H1 (cell line): ENCODE data around the gene UBE2K. TPM values are rescaled to one million over a fixed set of nuclear protein-coding genes. Genes with fewer than 3 reads are reported as not detected.
"Not testable (repeated sequence)": the region's sequence is repeated elsewhere in the genome, so short reads cannot be mapped to it uniquely, and the experiment has no call there.

Experiments
- CTCF ChIA-PET: fragments of 300-600 bp; sonication (Branson Sonifier 250); formaldehyde crosslinking; loops from one replicate; lab custom pipeline; 2021; ENCODE audit not compliant: partially characterized antibody; lab: Charles Lee
- POLR2A ChIA-PET: fragments of 300-600 bp; sonication (Branson Sonifier 250); formaldehyde crosslinking; loops from one replicate; lab custom pipeline; 2021; ENCODE audit warnings: inconsistent platforms; ENCODE audit not compliant: partially characterized antibody; lab: Charles Lee
- DNase-seq, 2 experiments: peaks; one replicate each; pipeline versions ENCODE4 v3.0.0 to v3.0.0-alpha.2; 2010 to 2022; ENCODE audit warnings: low spot score in 2 of 2, low read depth in 1 of 2, mixed read lengths in 1 of 2
- FAIRE-seq: peaks from 2 replicates; lab custom pipeline; 2011; peaks lifted over from hg19 to GRCh38; lab: Jason Lieb, UNC
- H2AFZ ChIP-seq: 2 replicates; pipeline ENCODE4 v1.8.1; 2012; ENCODE audit warnings: low read length, inconsistent platforms
- H2AK5ac ChIP-seq: 2 replicates; pipeline ENCODE4 v1.6.1; 2013; ENCODE audit warnings: low read depth, low read length
- H2BK120ac ChIP-seq: replicated peaks from 2 replicates; pipeline ENCODE3; 2013; ENCODE audit warnings: low read depth, low read length, inconsistent platforms
- H2BK12ac ChIP-seq: 2 replicates; pipeline ENCODE4 v1.6.1; 2013; ENCODE audit warnings: low read depth, low read length
- H2BK15ac ChIP-seq: 2 replicates; pipeline ENCODE4 v1.6.1; 2013; ENCODE audit warnings: low read length
- H2BK20ac ChIP-seq: 2 replicates; pipeline ENCODE4 v1.6.1; 2013; ENCODE audit warnings: low read length
- H2BK5ac ChIP-seq: 2 replicates; pipeline ENCODE4 v1.6.1; 2013; ENCODE audit warnings: low read depth, low read length
- H3K14ac ChIP-seq: 2 replicates; pipeline ENCODE4 v1.6.1; 2013; ENCODE audit warnings: inconsistent platforms; ENCODE audit not compliant: insufficient read length
- H3K18ac ChIP-seq: 2 replicates; pipeline ENCODE4 v1.6.1; 2013; ENCODE audit warnings: low read length; ENCODE audit errors: extremely low read depth
- H3K23ac ChIP-seq: 2 replicates; pipeline ENCODE4 v1.6.1; 2013; ENCODE audit warnings: inconsistent platforms; ENCODE audit not compliant: insufficient read length
- H3K23me2 ChIP-seq: 2 replicates; pipeline ENCODE4 v1.6.1; 2013; ENCODE audit warnings: low read depth, low read length
- H3K27ac ChIP-seq: 2 replicates; pipeline ENCODE4 v1.6.1; 2011; ENCODE audit warnings: low read depth, low read length, inconsistent platforms
- H3K27me3 ChIP-seq, 4 experiments: replicated peaks in 1 of 4; 1 replicate in 1 of 4; 2 replicates in 3 of 4; pipeline versions ENCODE4 v1.6.1 to v1.8.1; 2011 to 2013; ENCODE audit warnings: low read length in 3 of 4, mild to moderate bottlenecking in 3 of 4, inconsistent platforms in 2 of 4, mixed read lengths in 2 of 4, moderate library complexity in 1 of 4; ENCODE audit not compliant: control insufficient read depth in 3 of 4, insufficient read depth in 3 of 4; ENCODE audit errors: extremely low read depth in 1 of 4
- H3K36me3 ChIP-seq, 4 experiments: 2 replicates each; pipeline versions ENCODE4 v1.6.1 to v1.8.1; 2011 to 2013; ENCODE audit warnings: mild to moderate bottlenecking in 4 of 4, low read length in 3 of 4, moderate library complexity in 2 of 4, control low read depth in 1 of 4, inconsistent platforms in 1 of 4; ENCODE audit not compliant: insufficient read depth in 4 of 4, control insufficient read depth in 2 of 4
- H3K4ac ChIP-seq: replicated peaks from 2 replicates; pipeline ENCODE3; 2013; ENCODE audit warnings: low read length, low read depth, mixed read lengths, inconsistent platforms; ENCODE audit not compliant: insufficient read length
- H3K4me1 ChIP-seq, 4 experiments: replicated peaks in 1 of 4; 1 replicate in 1 of 4; 2 replicates in 3 of 4; pipeline versions ENCODE4 v1.6.1 to v1.8.1; 2011 to 2013; ENCODE audit warnings: low read length in 3 of 4, inconsistent platforms in 2 of 4, mixed read lengths in 1 of 4; ENCODE audit not compliant: insufficient read depth in 4 of 4, control insufficient read depth in 3 of 4
- H3K4me2 ChIP-seq, 2 experiments: 2 replicates each; pipeline versions ENCODE4 v1.6.1 to v1.8.1; 2011 to 2013; ENCODE audit warnings: low read depth in 2 of 2, low read length in 2 of 2, control low read depth in 1 of 2, inconsistent platforms in 1 of 2, mild to moderate bottlenecking in 1 of 2; ENCODE audit not compliant: insufficient read depth in 1 of 2
- H3K4me3 ChIP-seq, 4 experiments: fragments of 200-600, 300-600 bp in 1 of 4; sonication (generic), shearing (Covaris generic), sonication (Bioruptor Twin) in 1 of 4; 2 replicates each; pipeline versions ENCODE4 v1.5.1 to v1.8.1; 2011 to 2016; ENCODE audit warnings: low read length in 4 of 4, low read depth in 3 of 4, control low read depth in 2 of 4, inconsistent platforms in 2 of 4, mild to moderate bottlenecking in 2 of 4, mixed read lengths in 1 of 4, moderate library complexity in 1 of 4; ENCODE audit not compliant: insufficient read depth in 2 of 4; ENCODE audit errors: extremely low read depth in 1 of 4
- H3K56ac ChIP-seq: replicated peaks from 2 replicates; pipeline ENCODE3; 2013; ENCODE audit warnings: low read depth, mild to moderate bottlenecking, mixed read lengths, low read length, inconsistent platforms; ENCODE audit not compliant: insufficient read length
- H3K79me1 ChIP-seq: 2 replicates; pipeline ENCODE4 v1.6.1; 2013; ENCODE audit warnings: low read depth, low read length, control low read depth
- H3K79me2 ChIP-seq, 2 experiments: 2 replicates each; pipeline versions ENCODE4 v1.6.1 to v1.8.1; 2012 to 2013; ENCODE audit warnings: low read length in 2 of 2, mild to moderate bottlenecking in 2 of 2, inconsistent platforms in 1 of 2; ENCODE audit not compliant: insufficient read depth in 2 of 2, control insufficient read depth in 1 of 2
- H3K9ac ChIP-seq, 4 experiments: replicated peaks in 1 of 4; 1 replicate in 1 of 4; 2 replicates in 3 of 4; pipeline versions ENCODE4 v1.6.1 to v1.8.1; 2011 to 2013; ENCODE audit warnings: low read depth in 3 of 4, low read length in 3 of 4, control low read depth in 2 of 4, mild to moderate bottlenecking in 2 of 4, moderate library complexity in 2 of 4, inconsistent platforms in 1 of 4; ENCODE audit errors: extremely low read depth in 1 of 4
- H3K9me3 ChIP-seq, 2 experiments: 2 replicates each; pipeline versions ENCODE4 v1.6.1 to v1.8.1; 2012 to 2013; ENCODE audit warnings: mild to moderate bottlenecking in 2 of 2, moderate library complexity in 2 of 2, control low read depth in 1 of 2, inconsistent platforms in 1 of 2, low read depth in 1 of 2, low read length in 1 of 2, mixed read lengths in 1 of 2; ENCODE audit not compliant: insufficient read depth in 2 of 2
- H4K20me1 ChIP-seq, 2 experiments: replicated peaks in 1 of 2; 2 replicates each; pipeline versions ENCODE3 to v1.8.1; 2011 to 2013; ENCODE audit warnings: inconsistent platforms in 2 of 2, low read length in 2 of 2, mild to moderate bottlenecking in 1 of 2; ENCODE audit not compliant: insufficient read depth in 2 of 2, control insufficient read depth in 1 of 2
- H4K5ac ChIP-seq: 2 replicates; pipeline ENCODE4 v1.6.1; 2013; ENCODE audit warnings: low read length, low read depth, mixed read lengths, inconsistent platforms; ENCODE audit not compliant: insufficient read length
- H4K8ac ChIP-seq: 2 replicates; pipeline ENCODE4 v1.8.0; 2013; ENCODE audit warnings: mild to moderate bottlenecking, moderate library complexity, low read length, inconsistent platforms; ENCODE audit not compliant: insufficient read depth; ENCODE audit errors: extremely low read depth
- H4K91ac ChIP-seq: replicated peaks from 2 replicates; pipeline ENCODE3; 2013; ENCODE audit warnings: low read length, mixed read lengths, inconsistent platforms; ENCODE audit not compliant: insufficient read length
- WGBS, 2 experiments: shearing (Covaris generic) in 1 of 2; methylation state at CpG; one replicate each; pipeline versions ENCODE4 v1.1.6 to v1.1.7; 2013 to 2015; ENCODE audit warnings: low lambda C conversion rate in 2 of 2, mixed read lengths in 2 of 2, inconsistent platforms in 1 of 2, low coverage in 1 of 2, missing lambda C conversion rate in 1 of 2; ENCODE audit not compliant: insufficient replicate concordance in 2 of 2, insufficient coverage in 1 of 2, insufficient read length in 1 of 2; ENCODE audit errors: extremely low coverage in 1 of 2, missing lambda C conversion rate in 1 of 2; 5-methylcytosine and 5-hydroxymethylcytosine counted together
- polyA plus RNA-seq, 7 experiments: library from polyadenylated mRNA; depleted of rRNA in 3 of 7; stranded (reverse) in 5 of 7; unstranded in 2 of 7; fragments of >200 nt in 5 of 7; fragments of 200-250 nt in 2 of 7; gene quantifications; 1 replicate in 5 of 7; 2 replicates in 1 of 7; 4 replicates in 1 of 7; pipeline versions ENCODE4 v1.2.1 to v1.2.3, GENCODE V29; 2011 to 2013; ENCODE audit warnings: missing spikeins in 2 of 7, mixed read lengths in 2 of 7
- total RNA-seq: library from RNA; stranded (reverse); fragmentation: NEBNext Ultra II Directional; extraction: Animal tissue kit (Norgen Biotek cat#: 25700); gene quantifications from 2 replicates; pipeline ENCODE4 v1.2.1, GENCODE V29; 2021

Gene UBE2K
- total and polyA plus RNA-seq, 2 of the 8 experiments (the other 6 are each of a cell fraction or from before 2014, with no cell fraction given), result 53.6 to 174 TPM

DNA sequence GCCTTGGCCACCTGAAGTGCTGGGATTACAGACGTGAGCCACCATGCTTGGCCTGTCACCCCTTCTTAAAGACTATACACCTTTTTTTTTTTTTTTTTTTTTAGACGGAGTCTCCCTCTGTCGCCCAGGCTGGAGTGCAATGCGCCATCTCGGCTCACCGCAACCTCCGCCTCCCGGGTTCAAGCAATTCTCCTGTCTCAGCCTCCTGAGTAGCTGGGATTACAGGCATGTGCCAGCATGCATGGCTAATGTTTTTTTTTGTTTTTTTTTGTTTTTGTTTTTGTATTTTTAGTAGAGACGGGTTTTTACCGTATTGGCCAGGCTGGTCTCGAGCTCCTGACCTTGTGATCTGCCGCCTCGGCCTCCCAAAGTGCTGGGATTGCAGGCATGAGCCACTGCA is 6.9 kb downstream of the UBE2K start:
- H3K79me1 ChIP-seq, H3K14ac ChIP-seq, H4K5ac ChIP-seq, H3K4me1 ChIP-seq, H2BK5ac ChIP-seq, H2AFZ ChIP-seq, H3K9me3 ChIP-seq, FAIRE-seq, H3K36me3 ChIP-seq, H3K56ac ChIP-seq, H3K18ac ChIP-seq, H3K23me2 ChIP-seq, H2BK12ac ChIP-seq, H2BK120ac ChIP-seq, H3K9ac ChIP-seq, H3K23ac ChIP-seq, H2AK5ac ChIP-seq, H4K8ac ChIP-seq, H4K91ac ChIP-seq, H2BK20ac ChIP-seq, H2BK15ac ChIP-seq, H3K4me3 ChIP-seq, DNase-seq, H3K27me3 ChIP-seq, H3K4ac ChIP-seq, H3K4me2 ChIP-seq, H3K27ac ChIP-seq: not testable (repeated sequence)
- POLR2A ChIA-PET, result interaction anchor here (0.9 to 1.3 kb wide), 3 partner anchors 9 to 67 kb away, joined by 3 to 5 read pairs (median 3); partner anchors contain the start of gene SMIM14
- peaks cover 22 to 24% of the 10 kb centered on the region in 2 experiments for H4K20me1 ChIP-seq
- H3K79me2 ChIP-seq, result peaks cover 71 to 99% of the 10 kb centered on the region in 2 experiments
- WGBS, 2 experiments, result 97% methylated on average over 10 of the region's 13 CpGs; no CpG with 5 or more reads in 1 of the 2 experiments
- CTCF ChIA-PET, result interaction anchor here (1.5 kb wide), 1 partner anchor 9 kb away, joined by 5 read pairs; no protein-coding TSS in a partner anchor
